Panc1 (cell line): ENCODE measurements around the gene KATNAL1. TPM values are rescaled to one million over a fixed set of nuclear protein-coding genes. Genes with fewer than 3 reads are reported as not detected.

Experiments used
- ATAC-seq: fragments of 200-7000 bp; cut with Tn5 transposase; 2 replicates; pipeline ENCODE4 v1.9.1; 2020; ENCODE audit warnings: mild to moderate bottlenecking, moderate library complexity
- BruUV-seq: library from RNA; stranded (reverse); fragments of 400-500 nt; replicated peaks from 2 replicates; lab custom pipeline; 2021; lab: Mats Ljungman, UMichigan
- CTCF ChIA-PET: fragments of 300-600 bp; sonication (Branson Sonifier 250); formaldehyde crosslinking; loops from one replicate; lab custom pipeline; 2022; ENCODE audit warnings: antibody characterized with exemption; lab: Charles Lee
- POLR2A ChIA-PET: fragments of 300-600 bp; sonication (Branson Sonifier 250); formaldehyde crosslinking; loops from one replicate; lab custom pipeline; 2022; ENCODE audit warnings: antibody characterized with exemption; lab: Charles Lee
- DNase-seq: peaks from one replicate; pipeline ENCODE4 v3.0.0-alpha.2; 2010; ENCODE audit warnings: low read depth, low spot score
- H3K27ac ChIP-seq: 2 replicates; pipeline ENCODE4 v1.5.1; 2011; ENCODE audit warnings: mild to moderate bottlenecking, low read length, inconsistent platforms
- H3K27me3 ChIP-seq: fragments of 200-500 bp; sonication (Bioruptor generic); 2 replicates; pipeline ENCODE4 v1.6.0; 2014; ENCODE audit warnings: low read length, inconsistent platforms; ENCODE audit not compliant: control insufficient read depth, insufficient read depth
- H3K36me3 ChIP-seq: fragments of 200-500 bp; sonication (Bioruptor generic); 2 replicates; pipeline ENCODE4 v1.5.1; 2014; ENCODE audit warnings: inconsistent platforms, mild to moderate bottlenecking, low read length, moderate library complexity; ENCODE audit not compliant: control insufficient read depth, insufficient read depth
- H3K4me1 ChIP-seq: 2 replicates; pipeline ENCODE4 v1.5.1; 2011; ENCODE audit warnings: inconsistent platforms, mild to moderate bottlenecking, low read length, moderate library complexity; ENCODE audit not compliant: control insufficient read depth, insufficient read depth
- H3K4me3 ChIP-seq, 2 experiments: 2 replicates each; pipeline ENCODE4 v1.5.1; 2011 to 2012; ENCODE audit warnings: low read depth in 2 of 2, low read length in 2 of 2, mild to moderate bottlenecking in 2 of 2, inconsistent platforms in 1 of 2, moderate library complexity in 1 of 2
- H3K9me3 ChIP-seq: fragments of 200-500 bp; sonication (Bioruptor generic); 2 replicates; pipeline ENCODE4 v1.5.1; 2014; ENCODE audit warnings: low read depth, mild to moderate bottlenecking, inconsistent platforms, low read length, moderate library complexity; ENCODE audit not compliant: control insufficient read depth, insufficient read depth
- CTCF ChIP-seq: fragments of 450-650 bp; IDR thresholded peaks from 2 replicates; pipeline ENCODE4 v1.5.1; 2017; ENCODE audit warnings: mild to moderate bottlenecking
- POLR2AphosphoS5 ChIP-seq: IDR thresholded peaks from 2 replicates; pipeline ENCODE4 v1.6.1; 2012; ENCODE audit warnings: mild to moderate bottlenecking, low read depth, low read length, moderate library complexity
- REST ChIP-seq, 2 experiments: IDR thresholded peaks; 2 replicates each; pipeline ENCODE4 v1.6.1; 2011 to 2012; ENCODE audit warnings: low read depth in 2 of 2, control low read depth in 1 of 2, low read length in 1 of 2, mild to moderate bottlenecking in 1 of 2, moderate library complexity in 1 of 2; ENCODE audit not compliant: insufficient read depth in 1 of 2
- SIN3A ChIP-seq: IDR thresholded peaks from 2 replicates; pipeline ENCODE4 v1.6.1; 2012; ENCODE audit warnings: low read depth, mild to moderate bottlenecking, low read length, moderate library complexity, borderline replicate concordance; ENCODE audit not compliant: insufficient read depth
- TCF7L2 ChIP-seq: IDR thresholded peaks from 2 replicates; pipeline ENCODE4 v1.6.1; 2011; ENCODE audit warnings: mild to moderate bottlenecking, low read depth, low read length, inconsistent platforms
- in situ Hi-C: cut with HindIII; loops from 2 replicates; pipeline ENCODE4 v1.10.0; 2016; ENCODE audit warnings: low sequenced_read_pairs, low pct_unique_long_range_greater_than_20kb
- intact Hi-C: fragments of 100-400 bp; cut with micrococcal nuclease; formaldehyde crosslinking; loops from one replicate; pipeline ENCODE4 v1.10.0; 2022; ENCODE audit not compliant: unreplicated experiment
- total RNA-seq: library from RNA; stranded (reverse); gene quantifications from one replicate; pipeline ENCODE4 v1.2.1, GENCODE V29; 2021; ENCODE audit not compliant: unreplicated experiment

The KATNAL1 gene
- total RNA-seq, 1 experiment from 2014 or later, result 34.3 TPM

- no peak overlapping the region for H3K4me3 ChIP-seq
- DNase-seq (no peak), ATAC-seq (no peak)
- ChIA-PET CTCF (interaction anchor here (0.7 kb wide), 1 partner anchor 229 kb away, joined by 3 read pairs; no protein-coding TSS in a partner anchor), POLR2A (no interaction called here)
- no peaks in the 10 kb centered on the region for H3K4me1 ChIP-seq
- no peaks in the 10 kb centered on the region for H3K36me3 ChIP-seq
- no peak overlapping the region for H3K27ac ChIP-seq
- no TSS peak for BruUV-seq
- in situ Hi-C loops (no loop called here), intact Hi-C loops (no loop called here)
- H3K9me3 ChIP-seq, result no peaks in the 10 kb centered on the region
- H3K27me3 ChIP-seq, result no peaks in the 10 kb centered on the region
- no peak for TF ChIP-seq SIN3A
- TF ChIP-seq POLR2AphosphoS5, result no peak
- no peak for TF ChIP-seq CTCF
- TF ChIP-seq REST (IDR thresholded peaks at IDR 0.05; ENCODE audit: insufficient read depth in 1 of 2, low read depth in 2 of 2, low read length in 1 of 2), result no peak
- no peak for TF ChIP-seq TCF7L2
Measured at GRCh38 chr13:30156826-30157615, 150.3 kb downstream of the KATNAL1 start.

- BruUV-seq, result no TSS peak
Measured at GRCh38 chr13:30156270-30156669, 151.1 kb downstream of the KATNAL1 start.

More at GRCh38 chr13:30156270-30156669, 151.1 kb downstream of the KATNAL1 start:
- Histone ChIP-seq H3K27ac (no peak overlapping the region), H3K4me3 (no peak overlapping the region), H3K36me3 (no peaks in the 10 kb centered on the region), H3K27me3 (no peaks in the 10 kb centered on the region), H3K9me3 (no peaks in the 10 kb centered on the region), H3K4me1 (no peaks in the 10 kb centered on the region)
- DNase-seq, result no peak
- intact Hi-C loops, result no loop called here
- no peak for ATAC-seq
- POLR2A ChIA-PET, result no interaction called here
- TF ChIP-seq REST (IDR thresholded peaks at IDR 0.05; ENCODE audit: insufficient read depth in 1 of 2, low read depth in 2 of 2, low read length in 1 of 2) (no peak), POLR2AphosphoS5 (no peak), TCF7L2 (no peak), CTCF (no peak), SIN3A (no peak)
- in situ Hi-C loops, result no loop called here
- CTCF ChIA-PET, result no interaction called here
